NCI-H2107 (cell line): ENCODE results near the gene MS4A6E.
"Not testable (repeated sequence)": the region's sequence is repeated elsewhere in the genome, so short reads cannot be mapped to it uniquely, and the experiment has no call there.

ENCODE experiments used
- DNase-seq: peaks from one replicate; lab custom pipeline; 2025; lab: John Stamatoyannopoulos, UW

MS4A6E gene

GRCh38 chr11:60336767-60337391 lies 9.8 kb downstream of the MS4A6E start:
- no peak for DNase-seq

GRCh38 chr11:60338053-60338452 lies 11.0 kb downstream of the MS4A6E start:
- no peak for DNase-seq

- DNase-seq: no peak
These were observed 12.3 kb downstream of the MS4A6E start for GRCh38 chr11:60339356-60339755.

- DNase-seq: no peak
These were observed 16.1 kb downstream of the MS4A6E start for GRCh38 chr11:60343094-60343704.

- no peak for DNase-seq
These were observed 17.1 kb downstream of the MS4A6E start for GRCh38 chr11:60344146-60344545.

- no peak for DNase-seq
These were observed 18.4 kb downstream of the MS4A6E start for GRCh38 chr11:60345489-60345888.

- DNase-seq: no peak
These were observed 20.2 kb downstream of the MS4A6E start for GRCh38 chr11:60347084-60347797.

GRCh38 chr11:60348116-60348515 lies 21.1 kb downstream of the MS4A6E start:
- DNase-seq: no peak

- no peak for DNase-seq
These were observed 22.9 kb downstream of the MS4A6E start for GRCh38 chr11:60349990-60350389.

- no peak for DNase-seq
These were observed 30.7 kb downstream of the MS4A6E start for GRCh38 chr11:60357771-60358170.

- no peak for DNase-seq
These were observed 33.6 kb downstream of the MS4A6E start for GRCh38 chr11:60360621-60361020.

GRCh38 chr11:60362241-60362640 lies 35.2 kb downstream of the MS4A6E start:
- no peak for DNase-seq

- DNase-seq: peak; percentile 38
These were observed 36.8 kb downstream of the MS4A6E start for GRCh38 chr11:60363542-60364470.

GRCh38 chr11:60366262-60366904 lies 39.3 kb downstream of the MS4A6E start:
- not testable (repeated sequence) for DNase-seq

GRCh38 chr11:60367009-60367408 lies 40.0 kb downstream of the MS4A6E start:
- DNase-seq: no peak

- DNase-seq: no peak
These were observed 40.8 kb downstream of the MS4A6E start for GRCh38 chr11:60367896-60368295.

- DNase-seq: no peak
These were observed 43.3 kb downstream of the MS4A6E start for GRCh38 chr11:60370252-60370810.

GRCh38 chr11:60370811-60371298 lies 43.8 kb downstream of the MS4A6E start:
- no peak for DNase-seq

- DNase-seq: no peak
These were observed 44.3 kb downstream of the MS4A6E start for GRCh38 chr11:60371386-60371785.

- DNase-seq: no peak
These were observed 44.8 kb downstream of the MS4A6E start for GRCh38 chr11:60371854-60372253.

- no peak for DNase-seq
These were observed 45.7 kb downstream of the MS4A6E start for GRCh38 chr11:60372767-60373166.
